Hindlimb muscle (tissue), 1 donor: ENCODE results near the gene OR51E1. TPM values are rescaled to one million over a fixed set of nuclear protein-coding genes. Genes with fewer than 3 reads are reported as not detected.
A peak's percentile ranks its signal among the peaks of the same experiment; 100 is the strongest.

Experiments used
- DNase-seq: peaks from one replicate; pipeline ENCODE4 v3.0.0-alpha.2; 2013
- polyA plus RNA-seq: library from polyadenylated mRNA; unstranded; fragments of 120-200 nt; gene quantifications from one replicate; pipeline ENCODE4 v1.2.1, GENCODE V29; 2013; ENCODE audit not compliant: insufficient read length

Gene OR51E1, protein sequence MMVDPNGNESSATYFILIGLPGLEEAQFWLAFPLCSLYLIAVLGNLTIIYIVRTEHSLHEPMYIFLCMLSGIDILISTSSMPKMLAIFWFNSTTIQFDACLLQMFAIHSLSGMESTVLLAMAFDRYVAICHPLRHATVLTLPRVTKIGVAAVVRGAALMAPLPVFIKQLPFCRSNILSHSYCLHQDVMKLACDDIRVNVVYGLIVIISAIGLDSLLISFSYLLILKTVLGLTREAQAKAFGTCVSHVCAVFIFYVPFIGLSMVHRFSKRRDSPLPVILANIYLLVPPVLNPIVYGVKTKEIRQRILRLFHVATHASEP
- polyA plus RNA-seq = 1.7 TPM

DNA sequence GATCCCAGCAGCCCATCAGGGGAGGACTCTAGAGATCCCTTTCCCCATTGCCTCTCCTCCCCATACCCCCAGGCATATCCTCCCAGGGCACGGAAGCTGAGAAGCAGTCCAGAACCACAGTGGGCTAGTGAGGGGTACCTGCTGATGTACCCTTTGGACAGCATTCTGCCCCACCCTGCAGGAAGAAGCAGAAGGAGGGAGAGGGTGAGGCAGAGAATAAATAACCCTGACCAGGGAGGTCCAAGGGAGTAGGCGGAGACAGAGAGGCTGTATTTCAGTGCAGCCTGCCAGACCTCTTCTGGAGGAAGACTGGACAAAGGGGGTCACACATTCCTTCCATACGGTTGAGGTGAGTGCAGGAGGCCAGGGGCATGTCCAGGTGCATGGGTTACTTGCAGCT is at the start of gene OR51E1:
OR51E1 (plus strand) TSS at position 301 of the 400 bp plus-strand sequence. CDS start 8,545 bp downstream, outside the sequence.
- DNase-seq = no peak

DNA sequence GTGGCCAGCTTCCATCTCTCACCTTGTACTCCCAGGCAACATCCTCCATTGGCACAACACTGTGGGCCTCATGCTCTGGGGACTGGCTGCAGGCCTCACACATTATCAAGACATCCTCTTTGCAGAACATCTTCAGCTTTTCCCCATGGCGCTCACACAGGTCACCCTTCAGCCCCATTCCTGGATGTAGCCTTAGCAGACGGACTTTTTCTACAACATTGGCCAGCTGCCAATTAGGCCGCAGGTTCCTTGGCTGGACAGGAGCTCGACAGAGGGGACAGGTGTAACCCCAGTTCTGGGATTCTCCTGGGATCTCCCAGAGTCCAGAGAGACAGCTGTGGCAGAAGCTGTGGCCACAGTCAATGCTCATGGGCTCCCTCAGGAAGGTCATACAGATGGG is 38.7 kb upstream of the OR51E1 start:
- no peak for DNase-seq

DNA sequence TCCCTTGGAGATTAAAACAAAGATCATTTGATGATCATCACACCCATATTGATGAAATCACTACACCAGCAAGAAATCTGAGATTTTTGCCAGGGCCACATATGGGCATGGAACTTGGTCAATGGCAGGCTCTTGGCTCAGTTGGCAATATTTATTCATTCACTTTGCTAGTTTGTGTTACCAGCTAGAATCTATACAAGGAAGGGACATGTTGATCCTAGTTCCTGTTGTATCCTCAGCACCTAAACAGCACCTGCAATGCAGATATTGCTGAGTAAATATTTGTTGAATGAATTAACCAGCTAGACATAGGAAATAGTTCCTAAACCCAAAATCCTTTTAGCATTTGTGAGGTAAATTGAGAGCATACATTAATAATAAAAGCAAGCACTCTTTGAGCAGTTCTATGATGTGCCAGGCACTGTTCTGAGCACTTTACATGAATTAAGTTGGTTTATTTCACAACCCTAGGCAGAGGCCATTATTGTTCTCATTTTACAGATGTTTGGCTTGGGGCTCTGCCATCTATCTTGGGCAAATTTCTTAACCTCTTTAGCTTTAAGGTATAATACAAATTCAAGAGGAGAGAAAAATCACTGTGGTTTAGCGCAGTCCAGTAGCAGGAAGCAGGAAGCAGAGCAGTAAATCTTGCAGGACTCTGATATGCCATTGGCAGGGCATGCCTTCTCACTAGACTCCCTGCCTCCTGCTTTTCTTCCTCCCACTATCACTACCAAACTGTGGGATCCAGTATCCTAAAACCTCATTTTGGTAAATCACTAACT is 37.4 kb upstream of the OR51E1 start:
- no peak for DNase-seq

DNA sequence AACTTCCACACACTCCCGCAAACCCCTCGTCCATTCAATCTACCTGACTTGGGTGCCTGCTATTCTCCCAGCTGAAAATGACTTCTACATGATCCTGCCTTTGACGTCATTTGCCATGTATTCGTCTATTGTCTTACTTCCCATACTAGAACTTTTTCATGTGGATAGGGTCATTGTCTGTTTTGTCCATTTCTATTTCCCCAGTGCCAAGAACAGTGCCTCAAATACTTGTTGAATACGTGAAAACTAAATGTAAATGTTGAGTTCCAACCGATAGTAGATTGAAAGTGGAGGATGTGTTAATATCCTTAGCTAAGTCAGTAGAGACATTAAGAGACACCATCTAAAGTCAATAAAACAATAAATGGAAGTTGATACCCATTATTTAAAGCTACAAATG is 36.7 kb upstream of the OR51E1 start:
- DNase-seq = no peak

DNA sequence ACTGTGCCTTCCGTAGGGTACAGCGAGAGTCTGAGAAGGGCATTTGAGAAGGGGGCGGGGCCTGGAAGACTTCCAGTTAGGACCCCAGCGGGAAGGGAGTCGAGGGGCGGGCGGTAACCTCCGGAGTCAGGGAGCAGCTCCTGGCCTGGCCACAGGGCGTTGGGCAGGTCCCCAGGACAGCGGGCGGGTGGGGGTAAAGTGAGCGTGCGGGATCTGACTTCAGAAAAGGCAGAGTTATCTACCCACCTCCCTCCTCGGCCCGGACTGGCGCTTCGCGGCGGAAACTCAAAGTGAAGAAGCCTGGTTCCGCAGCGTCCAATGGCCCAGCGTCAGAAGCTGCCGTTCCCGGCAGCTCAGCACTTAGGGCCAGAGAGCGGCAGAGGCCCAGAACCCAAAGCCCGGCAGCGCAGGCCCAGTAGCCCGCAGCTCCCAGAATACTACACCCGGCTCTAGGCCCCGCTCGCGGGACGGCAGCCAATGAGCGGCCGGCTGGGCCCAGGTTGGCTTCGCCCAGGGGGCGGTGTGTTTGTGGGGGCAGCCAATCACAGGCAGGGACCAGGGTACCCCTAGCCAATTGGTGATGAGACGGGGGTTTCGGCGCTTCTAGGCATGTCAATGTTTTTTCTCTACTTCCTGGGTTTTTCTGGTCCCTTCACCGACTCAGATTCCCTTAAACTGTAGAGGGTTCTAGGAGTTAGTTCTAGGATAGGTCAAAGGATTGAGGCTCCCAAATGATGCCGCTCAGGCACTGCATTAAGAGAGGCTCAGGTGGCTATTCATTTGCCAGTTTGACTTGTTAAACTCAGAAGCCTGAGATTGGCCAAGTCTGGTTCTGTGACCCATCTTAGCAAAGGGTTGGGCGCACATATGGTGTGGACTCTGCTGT is 35.8 kb upstream of the OR51E1 start, which contains the start of gene TRIM68:
TRIM68 (minus strand) TSS at position 451 of the 886 bp plus-strand sequence. CDS start 2,727 bp downstream, outside the sequence.
- DNase-seq = peak; percentile 93

DNA sequence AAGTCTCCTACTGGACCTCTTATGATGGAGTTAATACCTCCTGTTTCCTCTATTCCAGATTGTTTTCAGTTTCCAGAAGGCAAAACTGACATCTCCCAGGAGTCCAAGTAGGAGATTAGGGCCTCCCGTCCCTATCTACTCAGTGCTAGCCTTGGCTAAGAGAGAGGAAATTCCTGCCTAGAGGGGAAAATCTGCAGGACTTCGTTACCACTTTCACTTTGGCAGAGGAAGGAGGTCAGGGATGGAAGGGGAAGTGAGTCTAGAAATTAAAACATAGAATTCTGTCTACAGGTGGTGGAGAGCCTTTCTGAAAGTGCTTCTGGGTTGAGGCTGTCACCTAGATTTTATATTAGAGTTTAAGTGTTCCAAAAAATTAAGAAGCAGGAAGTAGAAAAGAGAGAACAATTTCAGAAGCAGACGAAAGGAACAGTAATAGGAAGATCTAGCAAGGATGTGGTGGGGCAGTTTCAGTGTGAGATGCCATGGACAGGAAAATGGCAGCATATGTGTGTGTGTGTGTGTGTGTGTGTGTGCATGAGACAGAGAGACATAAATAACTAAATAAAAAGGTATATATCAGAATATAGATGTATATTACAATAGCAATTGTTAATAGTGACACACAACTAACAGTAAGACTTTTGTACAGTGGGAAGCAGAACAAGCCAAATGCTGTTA is 33.4 kb upstream of the OR51E1 start:
- no peak for DNase-seq

DNA sequence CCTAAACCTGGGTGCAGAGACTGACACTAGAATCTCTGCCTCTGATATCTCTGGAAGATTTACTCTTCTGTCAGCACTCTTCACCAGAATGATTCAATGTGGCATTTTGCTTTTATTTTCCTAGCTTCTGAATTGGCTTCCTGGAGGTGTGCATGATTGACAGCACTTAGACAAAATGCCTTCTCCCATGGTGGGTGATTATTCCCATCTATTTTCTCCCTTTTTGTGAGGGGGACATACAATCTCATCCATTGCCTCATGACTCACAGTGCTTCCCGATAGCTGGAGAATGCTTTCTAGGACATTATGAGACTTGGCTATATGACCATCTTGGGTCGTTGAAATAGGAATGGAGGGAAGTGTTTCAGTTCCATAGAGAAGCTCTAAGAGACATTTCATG is 31.8 kb upstream of the OR51E1 start:
- no peak for DNase-seq

DNA sequence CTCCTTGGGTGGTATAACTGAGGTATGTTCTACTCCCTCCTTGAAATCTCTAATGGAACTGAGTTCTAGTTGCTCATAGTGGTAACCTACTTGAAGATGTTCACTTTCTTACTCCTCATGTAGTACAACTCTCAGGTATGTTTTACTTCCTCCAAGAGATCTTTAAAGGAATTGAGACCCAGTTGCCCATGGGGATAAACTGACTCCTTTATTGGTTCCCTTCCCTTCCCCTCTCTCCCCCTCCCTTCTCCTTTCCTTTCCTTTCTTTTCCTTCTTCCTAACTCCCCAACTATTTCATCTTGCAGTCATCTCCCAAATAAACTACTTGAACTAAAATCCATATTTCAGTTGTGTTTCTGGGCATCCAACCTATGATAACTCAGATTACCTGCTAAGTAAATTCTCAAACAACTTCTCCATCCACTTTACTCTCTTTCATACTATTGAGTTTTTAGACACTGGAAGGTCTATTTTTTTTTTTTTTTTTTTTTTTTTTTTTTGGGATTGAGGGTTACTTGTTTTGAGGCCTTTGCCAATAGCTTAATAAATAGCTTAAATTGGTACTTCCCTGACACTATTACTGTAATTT is 27.8 kb upstream of the OR51E1 start:
- no peak for DNase-seq

DNA sequence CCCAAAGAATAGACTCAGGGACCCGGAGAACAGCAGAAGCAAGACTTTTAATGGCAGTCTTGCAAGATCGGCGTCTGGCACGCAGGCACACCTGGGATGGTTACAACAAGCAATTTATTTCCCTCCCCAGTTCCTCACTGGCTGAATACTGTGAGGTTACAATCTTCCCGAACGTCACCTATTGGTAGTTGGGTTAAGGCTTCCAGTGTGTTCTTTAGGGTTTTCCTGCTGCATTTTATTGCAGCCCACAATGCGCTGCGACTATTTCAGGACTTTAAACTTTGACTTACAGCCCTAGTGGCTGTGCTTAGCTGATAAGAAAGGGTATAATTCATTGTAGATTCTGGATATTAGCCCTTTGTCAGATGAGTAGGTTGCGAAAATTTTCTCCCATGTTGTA is 24.3 kb upstream of the OR51E1 start:
- DNase-seq = no peak

DNA sequence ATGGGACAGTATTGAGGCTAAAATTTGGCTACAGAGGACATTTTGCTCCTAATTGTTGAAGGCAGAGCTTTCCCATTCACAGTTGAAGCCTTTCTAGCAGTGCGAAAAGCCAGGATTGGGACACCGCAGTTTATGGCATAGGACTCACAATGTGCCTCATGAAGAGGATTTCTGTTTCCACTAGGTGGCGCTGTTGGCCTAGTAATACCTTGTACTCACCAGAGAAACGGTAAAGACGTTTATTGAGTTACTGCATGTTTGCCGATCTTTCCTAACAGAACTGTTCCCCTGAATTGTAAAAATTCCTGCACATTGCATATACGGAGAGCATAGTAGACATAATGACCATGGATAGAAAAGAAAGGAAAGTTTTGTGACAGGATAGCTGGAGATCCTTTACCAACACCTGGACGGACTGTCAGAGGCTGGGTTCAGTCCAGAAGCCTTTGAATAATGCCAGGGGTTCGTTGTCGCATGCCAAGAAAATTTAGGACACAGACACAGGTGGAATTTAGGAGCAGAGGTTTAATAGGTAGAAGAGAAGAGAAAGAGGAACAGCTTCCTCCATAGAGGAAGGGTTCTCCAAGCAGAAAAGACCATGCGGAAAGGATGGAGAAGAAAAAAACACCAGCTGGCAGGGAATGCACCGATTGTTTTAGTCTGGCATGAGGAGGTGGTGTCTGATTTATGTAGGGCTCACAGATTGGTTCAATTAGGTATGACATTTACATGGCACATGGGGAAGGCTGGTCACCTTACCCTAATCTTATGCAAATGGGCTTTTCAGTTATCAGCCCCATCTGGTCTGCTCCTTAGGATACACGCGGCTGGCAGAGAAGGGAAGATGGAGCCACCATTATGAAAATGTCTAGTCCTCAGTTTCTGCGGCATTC is 17.3 kb upstream of the OR51E1 start:
- no peak for DNase-seq

DNA sequence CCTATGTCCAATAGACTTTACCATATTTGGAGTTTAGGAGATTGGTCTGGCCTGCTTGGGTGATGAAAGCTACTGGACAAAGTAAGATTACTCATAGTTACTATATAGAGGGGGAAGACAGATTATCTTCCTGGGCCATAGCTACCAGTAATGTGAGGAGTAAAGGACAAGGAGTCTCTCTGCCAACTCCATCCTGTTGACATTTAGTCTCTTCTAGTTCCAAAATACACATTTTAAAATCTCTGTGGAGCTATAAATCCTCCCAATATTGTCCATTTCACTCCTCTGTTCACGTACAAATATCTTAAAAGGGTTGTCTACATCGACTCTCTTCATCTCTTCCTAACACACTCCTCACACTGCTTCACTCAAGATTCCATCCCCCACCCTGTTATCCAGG is 7.6 kb upstream of the OR51E1 start:
- DNase-seq = no peak

DNA sequence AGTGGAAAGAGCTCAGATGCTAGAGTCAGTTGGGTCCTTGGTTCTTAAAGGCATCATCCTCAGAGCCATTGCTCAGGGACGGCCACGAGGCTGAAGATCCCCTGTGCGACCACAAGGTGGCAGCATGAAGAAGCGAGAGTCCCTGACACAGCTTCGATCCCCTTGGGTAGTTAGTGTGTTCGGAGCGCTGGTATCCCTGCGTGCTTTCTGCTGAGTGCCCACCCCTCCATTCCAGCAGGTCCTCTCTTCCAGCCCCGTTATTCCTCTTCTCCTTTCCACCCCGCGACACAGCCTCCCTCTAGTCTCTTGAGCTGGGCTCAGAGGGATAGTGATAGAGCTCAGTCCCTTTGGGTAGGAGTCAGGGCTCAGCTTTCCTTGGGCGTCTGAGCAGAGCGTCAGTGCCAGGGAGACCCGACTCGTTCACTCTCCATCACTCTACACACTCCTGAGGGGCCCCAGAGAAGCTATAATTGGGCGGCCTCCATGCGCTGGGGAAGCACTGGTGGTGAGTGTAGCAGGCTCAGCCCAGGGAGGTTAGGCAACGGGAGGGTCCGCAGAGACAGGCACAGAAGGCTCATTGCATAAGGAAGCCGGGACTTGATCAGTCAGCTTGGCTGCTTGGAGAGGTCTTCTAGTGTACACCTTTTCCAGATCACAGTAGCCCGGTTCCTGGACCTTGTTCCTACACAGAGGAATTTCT is 6.7 kb upstream of the OR51E1 start, which contains the start of gene OR51D1:
OR51D1 (plus strand) TSS at position 516 of the 700 bp plus-strand sequence. CDS start 2,314 bp downstream, outside the sequence.
- DNase-seq = peak; percentile 60

DNA sequence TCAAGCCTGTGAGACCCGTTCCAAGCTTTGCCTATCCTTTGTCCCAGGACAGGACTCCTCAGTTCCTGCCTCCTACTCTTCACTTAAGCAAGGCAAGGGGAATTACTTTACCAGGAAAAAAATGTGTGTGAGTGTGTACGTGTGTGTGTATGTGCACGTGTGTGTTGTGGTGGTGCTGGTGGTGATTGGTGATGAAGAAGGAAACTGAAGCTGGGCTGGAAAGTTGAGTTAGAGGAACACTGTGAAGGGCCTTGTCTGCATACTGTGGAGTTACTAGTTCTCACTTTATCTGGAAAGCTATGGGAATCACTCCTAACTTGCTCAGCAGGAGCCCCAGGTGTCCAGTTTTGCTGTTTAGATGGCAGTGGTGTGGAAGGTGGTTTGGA is 6.1 kb upstream of the OR51E1 start:
- DNase-seq = no peak

DNA sequence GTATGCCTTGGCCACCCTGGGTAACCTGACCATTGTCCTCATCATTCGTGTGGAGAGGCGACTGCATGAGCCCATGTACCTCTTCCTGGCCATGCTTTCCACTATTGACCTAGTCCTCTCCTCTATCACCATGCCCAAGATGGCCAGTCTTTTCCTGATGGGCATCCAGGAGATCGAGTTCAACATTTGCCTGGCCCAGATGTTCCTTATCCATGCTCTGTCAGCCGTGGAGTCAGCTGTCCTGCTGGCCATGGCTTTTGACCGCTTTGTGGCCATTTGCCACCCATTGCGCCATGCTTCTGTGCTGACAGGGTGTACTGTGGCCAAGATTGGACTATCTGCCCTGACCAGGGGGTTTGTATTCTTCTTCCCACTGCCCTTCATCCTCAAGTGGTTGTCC is 3.9 kb upstream of the OR51E1 start:
- DNase-seq = no peak

DNA sequence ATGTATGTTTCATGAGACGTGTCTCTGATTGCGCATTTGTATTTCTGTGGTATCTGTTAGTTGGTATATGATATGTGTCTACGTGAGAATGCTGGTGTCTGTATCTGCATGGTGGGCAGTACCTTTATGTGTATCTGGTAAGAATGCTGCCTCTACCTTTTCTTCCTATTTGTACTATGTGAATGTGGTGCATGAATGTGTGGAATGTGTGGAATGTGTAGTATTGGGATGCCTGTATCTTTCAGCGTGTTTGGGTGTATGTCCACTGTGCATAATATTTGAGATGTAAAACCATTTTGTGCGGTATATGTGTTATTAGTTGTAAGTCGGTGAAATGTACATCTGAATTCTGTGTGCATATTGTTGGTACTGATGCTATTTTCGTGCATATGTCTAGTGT is 2.3 kb upstream of the OR51E1 start:
- no peak for DNase-seq

DNA sequence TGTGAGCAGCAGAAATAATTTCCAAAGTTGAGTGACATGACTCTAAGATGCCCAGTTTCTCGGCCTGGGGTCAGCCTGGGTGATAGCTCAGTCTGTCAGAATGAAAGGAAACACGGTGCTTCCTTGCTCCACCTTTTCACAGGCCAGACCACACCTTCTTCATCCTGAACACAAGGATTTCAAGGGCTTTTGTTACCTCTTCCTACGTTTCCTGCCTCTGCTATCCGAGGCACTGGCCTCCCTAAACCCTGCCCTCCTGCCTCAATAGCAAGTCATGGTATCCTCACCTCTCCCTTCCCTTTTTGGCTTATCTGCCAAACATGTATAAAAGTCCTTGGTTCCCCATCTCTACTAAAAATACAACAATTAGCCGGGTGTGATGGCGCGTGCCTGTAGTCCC is 1.7 kb upstream of the OR51E1 start:
- DNase-seq = no peak

DNA sequence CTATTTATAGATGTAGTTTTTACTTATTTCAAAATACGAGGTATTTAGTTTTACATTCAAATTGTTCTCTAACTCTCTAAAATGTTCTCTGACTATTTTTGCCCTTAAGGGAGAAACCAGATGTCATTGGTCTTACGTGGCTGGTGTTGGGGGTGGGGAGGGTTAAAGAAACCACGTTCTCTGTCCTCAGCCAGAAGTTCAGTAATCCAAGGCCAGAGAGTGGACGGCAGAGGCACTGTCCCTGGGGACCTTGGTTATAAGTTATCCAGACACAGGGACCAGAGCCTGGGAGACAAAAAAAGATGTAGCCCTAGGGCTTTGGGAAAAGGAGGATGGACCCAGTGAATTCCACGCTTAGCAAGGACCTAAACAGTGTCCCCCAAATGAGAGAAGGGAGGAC is 706 bp upstream of the OR51E1 start:
- DNase-seq = no peak

DNA sequence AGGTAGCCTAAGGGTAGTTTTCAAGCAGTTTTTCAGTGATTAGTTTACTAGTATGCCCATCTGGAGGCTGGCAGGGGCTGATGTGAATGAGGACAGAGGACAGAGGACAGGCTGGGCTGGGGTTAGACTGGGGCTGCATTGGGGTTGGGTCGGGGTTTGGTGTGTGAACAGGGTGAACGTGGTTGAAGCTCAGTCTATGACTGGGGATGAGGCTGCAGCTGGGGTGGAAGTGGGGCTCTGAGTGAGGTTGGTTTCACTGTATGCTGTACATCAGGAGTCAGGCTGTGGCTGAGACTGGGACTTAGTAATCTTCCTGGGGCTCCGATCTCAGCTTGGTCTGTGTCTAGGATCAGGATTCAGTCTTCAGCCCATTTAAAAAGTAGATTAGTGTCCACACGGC is 451 bp downstream of the OR51E1 start:
- DNase-seq = no peak

DNA sequence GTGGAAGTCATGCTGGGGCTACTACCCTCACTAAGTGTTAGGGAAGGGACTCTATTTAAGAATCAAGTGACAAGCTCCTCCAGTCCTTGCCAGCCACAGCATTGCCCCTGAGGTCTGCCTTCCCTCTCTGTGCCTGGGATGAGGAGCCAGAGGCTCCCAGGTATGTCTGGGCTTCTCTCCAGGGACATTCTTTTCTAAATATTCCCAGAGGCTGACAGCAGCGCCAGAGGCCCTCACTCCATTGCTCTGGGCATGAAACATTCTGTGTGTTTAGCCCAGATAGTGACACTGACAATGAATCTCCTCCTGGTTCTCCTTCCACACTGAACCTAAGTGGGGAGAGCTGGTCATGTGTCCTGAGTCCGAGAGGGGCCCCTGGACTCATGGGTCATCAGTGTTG is 2.2 kb downstream of the OR51E1 start:
- no peak for DNase-seq

DNA sequence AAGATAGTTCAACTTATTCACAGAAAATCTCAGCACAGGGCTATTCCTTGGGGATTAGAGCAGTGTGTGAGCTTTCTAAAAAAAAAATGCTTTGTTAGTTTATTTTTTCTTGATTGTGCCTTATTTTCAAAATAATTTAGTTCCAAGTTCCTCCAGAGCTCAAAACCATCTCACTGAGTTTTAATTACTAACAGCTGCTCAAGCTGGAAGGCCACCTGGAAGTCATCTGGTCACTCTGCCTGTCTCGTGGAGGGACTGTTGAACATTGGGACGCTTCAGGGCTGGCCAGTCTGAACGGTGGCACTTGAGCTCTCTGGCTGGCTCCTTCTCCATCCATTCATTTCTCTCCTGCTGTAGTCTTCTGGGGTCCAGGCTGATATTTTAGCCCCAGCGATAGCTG is 4.0 kb downstream of the OR51E1 start:
- peak; percentile 16 for DNase-seq
